Amniotic stem cell (primary cell): ENCODE measurements around the gene PCDHAC2.

Source experiments
- DNase-seq: peaks from one replicate; lab custom pipeline; 2025; lab: John Stamatoyannopoulos, UW

The PCDHAC2 gene, protein sequence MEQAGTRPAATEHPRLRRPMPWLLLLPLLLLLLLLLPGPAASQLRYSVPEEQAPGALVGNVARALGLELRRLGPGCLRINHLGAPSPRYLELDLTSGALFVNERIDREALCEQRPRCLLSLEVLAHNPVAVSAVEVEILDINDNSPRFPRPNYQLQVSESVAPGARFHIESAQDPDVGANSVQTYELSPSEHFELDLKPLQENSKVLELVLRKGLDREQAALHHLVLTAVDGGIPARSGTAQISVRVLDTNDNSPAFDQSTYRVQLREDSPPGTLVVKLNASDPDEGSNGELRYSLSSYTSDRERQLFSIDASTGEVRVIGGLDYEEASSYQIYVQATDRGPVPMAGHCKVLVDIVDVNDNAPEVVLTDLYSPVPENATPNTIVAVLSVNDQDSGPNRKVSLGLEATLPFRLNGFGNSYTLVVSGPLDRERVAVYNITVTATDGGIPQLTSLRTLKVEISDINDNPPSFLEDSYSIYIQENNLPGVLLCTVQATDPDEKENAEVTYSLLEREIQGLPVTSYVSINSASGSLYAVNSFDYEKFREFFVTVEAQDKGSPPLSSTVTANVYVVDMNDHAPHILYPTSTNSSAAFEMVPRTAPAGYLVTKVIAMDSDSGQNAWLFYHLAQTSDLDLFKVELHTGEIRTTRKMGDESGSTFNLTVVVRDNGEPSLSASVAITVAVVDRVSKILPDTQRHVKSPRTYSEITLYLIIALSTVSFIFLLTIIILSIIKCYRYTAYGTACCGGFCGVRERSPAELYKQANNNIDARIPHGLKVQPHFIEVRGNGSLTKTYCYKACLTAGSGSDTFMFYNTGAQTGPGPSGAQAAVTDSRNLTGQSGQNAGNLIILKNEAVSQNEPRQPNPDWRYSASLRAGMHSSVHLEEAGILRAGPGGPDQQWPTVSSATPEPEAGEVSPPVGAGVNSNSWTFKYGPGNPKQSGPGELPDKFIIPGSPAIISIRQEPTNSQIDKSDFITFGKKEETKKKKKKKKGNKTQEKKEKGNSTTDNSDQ

DNA sequence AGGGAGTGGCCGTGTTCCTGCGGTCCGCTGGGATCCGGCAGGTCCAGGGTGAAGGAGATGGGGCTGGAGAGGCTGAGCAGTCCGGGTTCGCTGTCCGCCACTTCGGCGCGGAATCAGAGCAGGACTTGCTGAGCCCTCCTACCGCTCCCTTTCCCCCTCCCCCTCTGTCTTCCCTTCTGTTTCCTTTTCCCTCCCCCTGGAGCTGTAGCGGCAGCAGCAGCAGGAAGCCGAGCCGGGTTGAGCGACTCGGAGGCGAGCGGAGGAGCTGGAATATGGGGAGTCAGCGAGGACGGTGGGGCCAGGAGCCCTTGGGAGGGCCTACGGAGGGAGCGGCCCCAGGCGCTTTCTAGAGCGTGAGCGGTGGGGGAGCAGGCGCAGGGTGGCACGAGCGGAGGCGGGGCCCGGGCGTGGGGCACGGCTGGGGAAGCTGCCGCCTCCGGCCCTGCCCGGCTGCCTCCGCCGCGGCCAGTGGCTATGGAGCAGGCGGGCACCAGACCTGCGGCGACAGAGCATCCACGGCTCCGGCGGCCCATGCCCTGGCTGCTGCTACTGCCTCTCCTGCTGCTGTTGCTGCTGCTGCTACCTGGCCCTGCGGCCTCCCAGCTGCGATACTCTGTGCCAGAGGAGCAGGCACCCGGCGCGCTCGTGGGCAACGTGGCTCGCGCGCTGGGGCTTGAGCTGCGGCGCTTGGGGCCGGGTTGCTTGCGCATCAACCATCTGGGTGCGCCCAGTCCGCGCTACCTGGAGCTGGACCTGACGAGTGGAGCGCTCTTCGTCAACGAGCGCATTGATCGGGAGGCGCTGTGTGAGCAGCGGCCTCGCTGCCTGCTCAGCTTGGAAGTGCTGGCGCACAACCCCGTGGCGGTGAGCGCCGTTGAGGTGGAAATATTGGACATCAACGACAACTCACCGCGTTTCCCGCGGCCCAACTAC lies at the start of gene PCDHAC2:
TSS of gene PCDHAC2 (plus strand) at position 184 of the 933 bp plus-strand sequence. CDS start at position 475, 291 bp downstream.
- no peak for DNase-seq

DNA sequence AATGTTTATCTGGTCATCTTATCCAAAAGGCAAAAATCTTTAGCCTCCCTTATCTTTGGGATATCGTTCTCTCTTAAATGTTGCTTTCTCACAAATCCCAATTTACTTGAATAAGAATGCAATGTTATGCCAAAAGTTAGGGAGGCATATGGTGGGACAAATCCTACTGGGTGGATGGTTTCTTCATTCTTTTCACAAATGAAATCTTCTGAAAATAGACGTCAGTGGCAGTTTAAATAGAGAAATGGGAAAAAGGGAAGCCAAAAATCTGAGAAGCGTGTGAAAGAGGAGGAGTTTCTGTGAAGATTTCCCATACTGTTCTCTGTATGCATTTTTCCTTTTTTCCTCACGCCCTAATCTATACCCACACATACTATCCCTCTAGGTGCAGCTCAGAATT lies 42.7 kb upstream of the PCDHAC2 start:
- DNase-seq: no peak

DNA sequence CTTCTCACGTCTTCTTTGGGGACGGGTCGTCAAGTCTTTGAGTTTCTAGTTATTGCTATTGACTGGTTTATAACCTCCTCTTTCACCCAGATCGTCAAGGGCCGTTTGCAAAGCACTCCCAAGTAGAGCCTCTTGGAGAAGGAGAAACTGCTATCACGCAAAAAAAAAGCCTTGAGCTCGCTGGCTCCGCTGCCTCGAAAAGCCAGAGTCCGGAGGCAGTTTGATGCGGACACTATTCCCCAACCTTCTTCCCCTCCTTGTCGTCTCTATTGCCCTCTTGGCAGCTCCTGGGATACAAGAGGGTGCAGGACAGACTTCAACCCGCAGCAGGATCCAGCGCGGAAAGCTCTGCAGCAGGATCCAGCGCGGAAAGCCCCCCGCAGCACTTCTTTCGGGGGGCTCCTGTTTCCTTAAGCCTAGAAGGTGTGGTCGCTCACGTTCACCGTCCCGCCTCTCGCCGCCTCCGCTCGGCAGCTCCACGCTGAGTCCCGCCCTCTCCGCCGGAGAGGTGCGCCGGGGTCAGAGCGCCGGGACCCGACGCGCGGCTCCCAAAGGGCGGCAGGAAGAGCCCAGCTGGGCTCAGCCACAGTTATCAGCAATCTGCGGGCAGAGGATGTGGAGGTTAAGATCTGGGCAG lies 40.4 kb upstream of the PCDHAC2 start, which contains the start of gene PCDHAC1:
TSS of gene PCDHAC1 (plus strand) at position 494 of the 637 bp plus-strand sequence. CDS start 594 bp downstream, outside the sequence.
- DNase-seq: no peak

DNA sequence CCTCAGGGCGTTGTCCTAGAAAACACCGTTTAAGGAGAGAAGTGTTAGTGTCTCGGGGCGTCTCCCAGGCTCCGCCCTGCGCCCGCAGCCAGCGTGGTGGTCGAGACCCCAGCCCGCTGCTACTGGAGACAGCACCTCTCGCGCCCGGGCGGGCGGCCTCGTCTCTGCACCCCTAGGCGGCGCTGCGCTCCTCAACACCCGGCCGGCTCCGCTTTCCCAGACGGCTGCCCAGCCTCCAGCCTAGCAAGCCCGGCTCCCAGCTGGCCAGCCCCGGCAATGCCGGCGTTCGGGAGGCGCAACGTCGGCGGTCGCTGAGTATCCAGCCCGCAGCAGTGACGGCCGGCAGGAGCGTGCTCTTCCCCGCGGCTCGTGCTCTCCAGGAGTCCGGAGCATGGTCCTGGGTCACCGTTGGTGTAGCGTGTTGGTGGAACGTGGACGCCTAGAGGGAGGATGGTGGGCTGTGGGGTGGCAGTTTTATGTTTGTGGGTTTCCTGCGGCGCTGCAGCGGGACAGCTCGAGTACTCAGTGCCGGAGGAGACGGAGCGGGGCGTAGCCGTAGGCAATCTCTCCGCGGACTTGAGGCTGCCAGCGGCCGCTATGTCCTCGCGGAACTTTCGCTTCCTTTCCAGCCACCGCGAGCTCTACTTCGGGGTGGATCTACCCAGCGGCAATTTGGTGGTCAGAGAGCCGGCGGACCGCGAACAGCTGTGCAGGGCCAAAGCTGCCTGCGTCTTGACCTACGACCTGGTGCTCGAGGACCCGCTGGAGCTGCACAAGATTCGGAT lies 39.6 kb upstream of the PCDHAC2 start:
- DNase-seq: no peak

DNA sequence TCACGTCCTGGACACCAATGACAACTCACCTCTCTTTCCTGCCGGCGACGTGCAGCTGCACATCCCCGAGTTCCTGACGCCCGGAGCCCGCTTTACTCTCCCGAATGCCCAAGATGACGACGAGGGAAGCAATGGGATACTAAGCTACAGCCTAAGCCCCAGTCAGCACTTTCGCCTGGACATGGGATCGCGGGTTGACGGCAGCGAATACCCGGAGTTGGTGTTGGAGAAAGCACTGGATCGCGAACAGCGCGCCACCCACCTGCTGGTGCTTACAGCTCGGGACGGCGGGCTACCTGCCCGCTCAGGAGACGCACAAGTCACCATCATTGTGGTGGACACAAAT lies 39.1 kb upstream of the PCDHAC2 start:
- DNase-seq: no peak

DNA sequence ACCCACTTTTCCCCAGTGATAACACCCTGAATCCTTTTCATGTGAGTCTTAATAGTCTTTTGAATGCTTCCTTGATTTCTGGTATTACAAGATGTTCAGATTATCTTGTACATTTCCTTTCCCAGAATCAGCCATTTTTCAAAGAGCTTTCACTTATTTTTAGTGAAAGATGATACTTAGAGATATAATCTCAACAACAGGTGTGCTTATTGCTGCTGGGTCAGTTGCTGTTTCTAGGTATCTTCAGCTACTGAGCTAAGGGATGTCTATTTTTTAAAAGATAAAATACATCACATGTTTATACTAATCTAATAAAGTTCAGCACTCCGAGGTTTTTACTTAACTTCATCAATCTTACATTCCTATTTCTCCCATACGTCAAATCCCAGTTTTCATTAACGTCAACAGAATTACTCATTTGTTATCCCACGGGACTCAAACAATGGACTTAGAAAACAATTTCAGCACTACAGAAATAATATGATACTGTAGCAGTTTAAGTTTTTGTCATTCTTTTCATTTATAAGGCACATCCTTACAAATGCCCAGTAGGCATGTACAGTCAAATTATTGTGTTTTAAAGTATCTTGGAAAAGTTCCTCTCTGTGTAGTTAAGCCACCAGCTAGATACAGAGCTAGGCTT lies 31.2 kb upstream of the PCDHAC2 start:
- no peak for DNase-seq

DNA sequence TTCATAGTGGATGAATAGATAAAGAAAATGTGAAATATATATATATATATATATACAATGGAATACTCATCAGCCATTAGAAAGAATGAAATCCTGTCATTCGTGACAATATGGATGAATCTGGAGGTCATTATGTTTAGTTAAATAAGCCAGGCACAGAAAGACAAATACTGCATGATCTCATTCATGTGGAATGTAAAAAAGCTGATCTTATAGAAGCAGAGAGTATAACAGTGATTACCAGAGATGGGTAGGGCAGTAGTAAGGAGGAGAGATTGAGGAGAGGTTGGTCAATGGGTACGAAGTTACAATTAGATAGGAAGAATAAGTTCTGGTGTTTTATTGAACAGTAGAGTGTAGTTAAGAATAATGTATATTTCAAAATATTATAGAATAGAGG lies 19.7 kb upstream of the PCDHAC2 start:
- DNase-seq: no peak

DNA sequence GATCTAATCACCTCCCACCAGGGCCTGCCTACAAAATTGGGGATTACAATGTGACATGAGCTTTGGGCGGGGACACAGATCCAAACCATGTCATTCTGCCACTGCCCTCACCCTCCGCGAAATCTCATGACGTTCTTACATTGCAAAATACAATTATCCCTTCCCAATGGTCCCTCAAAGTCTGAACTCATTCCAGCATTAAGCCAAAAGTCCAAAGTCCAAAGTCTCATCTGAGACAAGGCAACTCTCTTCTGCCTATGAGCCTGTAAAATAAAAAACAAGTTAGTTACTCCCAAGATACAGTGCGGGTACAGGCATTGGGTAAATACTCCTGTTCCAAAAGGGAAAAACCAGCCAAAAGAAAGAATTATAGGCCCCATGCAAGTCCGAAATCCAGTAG lies 14.6 kb upstream of the PCDHAC2 start:
- DNase-seq: no peak

DNA sequence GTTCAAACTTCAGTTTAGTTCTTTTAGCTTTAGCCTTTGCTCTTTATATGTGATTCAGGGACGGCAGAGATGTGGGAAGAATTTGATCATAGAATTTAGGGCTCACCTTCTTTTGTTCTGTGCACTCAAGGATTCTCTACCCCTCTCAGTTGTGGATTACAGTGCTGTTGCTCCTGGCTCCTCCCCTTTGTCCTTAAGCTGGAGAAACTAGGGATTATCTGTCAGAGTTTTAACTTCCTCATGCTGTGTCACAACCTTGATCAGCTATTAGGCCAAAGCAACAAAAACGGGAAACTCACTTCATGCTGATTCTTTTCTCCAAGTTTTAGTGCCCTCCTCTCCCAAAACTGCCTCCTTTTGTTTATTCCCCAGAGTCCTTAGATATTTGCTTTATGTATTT lies 13.0 kb upstream of the PCDHAC2 start:
- DNase-seq: no peak

DNA sequence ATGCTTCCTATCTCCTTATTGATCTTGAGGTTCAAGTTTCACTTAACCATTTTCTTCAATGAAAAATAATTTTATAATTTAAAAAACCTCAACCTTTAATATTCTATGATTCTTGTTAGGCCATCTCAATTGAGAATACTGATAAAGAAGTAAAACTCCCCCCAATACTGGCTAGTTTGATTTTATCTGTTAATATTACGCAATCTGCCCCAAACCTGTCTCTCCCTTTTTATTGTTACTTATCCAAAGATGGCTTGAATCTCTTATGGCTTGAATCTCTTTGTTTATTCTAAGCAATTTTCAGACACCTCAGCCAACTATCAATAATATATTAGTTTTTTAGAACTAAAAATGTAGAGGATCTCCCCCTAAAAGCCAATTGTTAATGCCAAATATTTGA lies 4.1 kb upstream of the PCDHAC2 start:
- DNase-seq: no peak

DNA sequence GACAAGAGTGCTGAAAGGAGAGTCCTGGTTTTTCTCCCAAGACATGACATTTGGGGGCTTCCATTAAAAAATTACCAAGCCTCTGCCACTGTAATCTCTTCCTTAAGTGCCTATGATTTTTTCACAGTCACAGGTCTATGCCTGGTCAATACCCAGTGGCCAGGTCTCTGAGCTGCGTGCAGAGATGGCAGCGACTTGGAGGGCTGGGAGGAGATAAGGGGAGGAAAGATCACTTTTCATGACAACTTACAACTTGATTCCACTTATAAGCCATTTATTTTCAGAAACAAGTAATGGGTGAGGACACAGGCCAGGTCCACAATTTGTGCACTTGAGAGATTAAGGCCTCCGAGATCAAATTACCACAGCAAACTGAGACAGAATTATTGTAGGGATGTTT lies 1.9 kb upstream of the PCDHAC2 start:
- no peak for DNase-seq

DNA sequence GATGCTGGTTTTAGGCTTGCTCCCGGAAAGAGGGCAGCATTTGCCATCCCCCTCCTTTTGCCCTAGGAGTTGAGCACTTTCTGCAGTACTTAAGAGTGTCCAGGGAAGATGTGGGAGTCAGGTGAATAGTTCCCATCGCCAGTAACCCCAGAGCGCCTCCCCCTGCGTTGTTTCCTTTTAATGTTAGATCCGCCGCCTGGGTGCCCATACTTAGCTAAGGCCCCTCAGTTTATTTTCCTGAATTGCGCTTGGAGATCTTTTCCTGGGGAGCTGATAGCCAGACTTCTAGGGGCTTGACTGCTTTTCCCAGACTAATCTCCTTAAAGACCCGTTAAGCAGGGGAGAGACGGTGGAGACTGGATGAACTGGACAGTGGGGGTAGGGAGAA lies 377 bp upstream of the PCDHAC2 start:
- DNase-seq: no peak

DNA sequence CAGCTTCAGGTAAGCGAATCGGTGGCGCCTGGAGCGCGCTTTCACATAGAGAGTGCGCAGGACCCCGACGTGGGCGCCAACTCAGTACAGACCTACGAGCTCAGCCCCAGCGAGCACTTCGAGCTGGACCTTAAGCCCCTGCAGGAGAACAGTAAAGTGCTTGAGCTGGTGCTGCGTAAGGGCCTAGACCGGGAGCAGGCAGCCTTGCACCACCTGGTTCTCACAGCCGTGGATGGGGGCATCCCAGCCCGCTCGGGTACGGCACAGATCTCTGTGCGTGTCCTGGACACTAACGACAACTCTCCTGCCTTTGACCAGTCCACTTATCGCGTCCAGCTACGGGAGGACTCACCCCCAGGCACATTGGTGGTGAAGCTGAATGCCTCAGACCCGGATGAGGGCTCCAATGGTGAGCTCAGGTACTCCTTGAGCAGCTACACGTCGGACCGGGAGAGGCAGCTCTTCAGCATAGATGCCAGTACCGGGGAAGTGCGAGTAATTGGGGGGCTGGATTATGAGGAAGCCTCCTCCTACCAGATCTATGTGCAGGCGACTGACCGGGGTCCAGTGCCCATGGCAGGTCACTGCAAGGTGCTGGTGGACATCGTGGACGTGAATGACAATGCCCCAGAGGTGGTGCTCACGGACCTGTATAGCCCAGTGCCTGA lies 1.1 kb downstream of the PCDHAC2 start:
- DNase-seq: no peak

DNA sequence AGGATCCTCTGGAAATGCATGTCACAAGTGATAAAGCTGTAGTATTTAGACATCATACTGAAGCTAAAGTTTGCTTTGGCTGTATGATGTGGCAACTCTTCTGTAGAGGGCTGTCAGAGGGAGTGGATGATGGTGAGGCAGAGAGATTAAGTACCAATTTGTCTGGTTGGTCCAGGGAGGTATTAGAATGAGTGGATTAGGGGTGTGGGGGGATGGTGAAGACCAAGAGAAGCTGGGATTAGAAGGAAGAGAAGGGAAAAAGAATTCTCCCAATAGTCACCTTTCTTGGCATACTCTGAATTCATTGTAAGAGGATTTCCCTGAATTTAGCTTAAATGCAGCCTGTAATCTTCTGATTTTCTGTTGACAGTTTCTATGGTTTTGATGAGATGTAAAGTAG lies 3.6 kb downstream of the PCDHAC2 start:
- DNase-seq: no peak

DNA sequence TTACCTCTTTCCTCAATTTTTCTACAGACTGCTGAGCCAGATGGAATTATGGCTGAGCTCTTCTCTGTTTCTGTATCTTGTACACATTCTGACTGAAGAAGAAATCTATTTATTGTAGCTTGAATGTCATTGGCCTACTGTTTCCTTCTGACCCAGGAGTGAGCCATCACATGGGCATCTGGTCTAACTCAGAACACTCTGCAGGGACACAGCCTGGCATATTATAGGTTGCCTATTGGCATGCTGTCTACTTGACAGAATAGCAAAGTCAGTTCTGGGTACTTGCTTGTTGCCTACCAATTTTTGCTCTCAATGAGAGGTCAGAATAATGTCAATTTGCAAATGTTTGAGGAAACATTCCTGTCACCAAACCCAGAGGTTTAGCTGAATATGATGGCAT lies 7.3 kb downstream of the PCDHAC2 start:
- DNase-seq: no peak

DNA sequence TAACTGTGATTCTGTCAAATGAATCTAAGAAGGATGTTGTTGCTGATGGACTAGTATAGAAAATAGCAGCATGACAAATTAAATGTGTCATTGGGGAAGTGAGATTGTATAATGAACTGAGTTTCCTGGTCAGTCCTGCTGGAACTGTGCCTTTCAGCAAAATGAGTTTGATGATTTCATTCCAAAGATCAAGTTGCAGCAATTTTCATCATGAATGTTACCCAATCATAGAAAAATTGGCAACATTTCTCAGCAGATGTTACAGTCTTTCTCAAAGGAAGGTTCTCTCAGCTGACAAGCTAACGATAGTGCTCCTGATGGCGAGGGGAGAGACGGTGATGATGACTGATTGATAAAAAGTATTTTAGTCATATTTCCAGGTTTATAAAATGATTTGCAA lies 10.7 kb downstream of the PCDHAC2 start:
- DNase-seq: no peak

DNA sequence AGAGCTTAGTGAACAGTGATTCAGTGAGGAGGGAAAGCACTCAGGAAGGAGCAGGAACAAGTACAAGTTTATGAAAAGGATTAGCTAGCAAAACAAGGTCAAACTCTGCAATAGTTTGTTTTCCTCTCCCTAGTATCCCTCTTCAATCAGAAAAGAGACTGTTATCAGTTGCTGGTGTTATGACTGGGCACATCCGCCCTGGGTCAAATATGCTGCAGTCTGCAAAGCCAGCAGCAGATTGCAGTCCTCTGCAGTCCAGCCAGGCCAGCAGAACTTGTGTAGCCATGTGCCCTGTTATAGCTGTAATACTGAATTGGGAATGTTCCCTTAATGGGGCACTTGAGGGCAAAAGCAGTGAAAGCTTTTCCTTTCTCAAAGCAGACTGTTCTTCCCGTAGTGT lies 12.0 kb downstream of the PCDHAC2 start:
- DNase-seq: no peak

DNA sequence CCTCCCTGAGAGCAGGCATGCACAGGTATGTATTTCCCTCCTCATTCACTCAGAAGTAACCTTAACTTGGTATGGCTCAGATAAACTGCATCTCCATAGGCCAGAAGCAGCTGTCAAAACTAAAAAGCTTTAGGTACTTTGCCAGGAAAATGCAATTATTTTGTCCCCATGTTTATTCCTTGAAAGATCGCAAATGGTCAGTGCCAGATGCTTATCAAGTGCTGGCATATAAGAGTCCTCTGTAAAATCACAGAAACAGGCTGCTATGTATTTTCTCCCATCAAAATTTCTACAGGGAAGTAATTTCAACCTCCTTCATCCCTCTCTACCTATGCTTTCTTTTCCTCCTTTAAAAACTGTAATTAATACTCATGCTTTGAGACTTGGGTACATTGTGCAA lies 12.7 kb downstream of the PCDHAC2 start:
- no peak for DNase-seq

DNA sequence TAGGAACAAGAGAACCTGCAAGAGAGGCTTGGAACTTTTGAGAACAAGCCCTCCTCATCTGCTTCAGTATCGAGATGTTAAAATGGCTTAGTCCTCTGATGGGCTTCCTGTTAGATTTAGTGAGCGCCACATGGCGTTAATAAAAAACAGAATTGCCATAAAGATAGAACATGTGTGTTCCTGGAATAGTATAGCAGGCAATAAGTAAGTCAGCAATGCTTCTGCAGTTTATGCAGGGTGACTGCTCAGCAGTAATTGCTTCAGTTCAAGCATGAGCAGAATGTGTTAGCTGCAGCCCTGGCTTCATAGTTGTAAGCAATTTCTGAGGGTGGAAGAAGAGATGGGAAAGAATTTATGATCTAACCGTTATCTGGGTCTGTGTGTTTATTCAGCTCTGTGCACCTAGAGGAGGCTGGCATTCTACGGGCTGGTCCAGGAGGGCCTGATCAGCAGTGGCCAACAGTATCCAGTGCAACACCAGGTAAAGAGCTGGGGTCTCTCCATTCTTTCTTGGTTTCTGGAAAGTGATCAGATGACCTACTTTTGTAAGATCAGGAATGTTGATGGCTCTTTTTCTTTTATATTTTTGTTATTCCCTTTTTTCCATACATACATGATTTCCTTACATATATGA lies 15.9 kb downstream of the PCDHAC2 start:
- DNase-seq: no peak
